Kidney epithelial cell (primary cell): ENCODE results near the gene CCDC106. TPM values are rescaled to one million over a fixed set of nuclear protein-coding genes. Genes with fewer than 3 reads are reported as not detected.

Experiments used
- DNase-seq: peaks from one replicate; pipeline ENCODE4 v3.0.0-alpha.2; 2010; ENCODE audit warnings: low read depth
- H3K27me3 ChIP-seq: 2 replicates; pipeline ENCODE4 v1.6.0; 2011; ENCODE audit warnings: low read length; ENCODE audit not compliant: control insufficient read depth, insufficient read depth
- H3K36me3 ChIP-seq: 2 replicates; pipeline ENCODE4 v1.5.1; 2011; ENCODE audit warnings: low read length; ENCODE audit not compliant: control insufficient read depth, insufficient read depth
- H3K4me3 ChIP-seq: 2 replicates; pipeline ENCODE4 v1.5.1; 2011; ENCODE audit warnings: low read depth, mild to moderate bottlenecking, control low read depth, low read length
- CTCF ChIP-seq: IDR thresholded peaks from 2 replicates; pipeline ENCODE4 v1.5.1; 2011; ENCODE audit warnings: mild to moderate bottlenecking, moderate library complexity, low read length, control low read depth, inconsistent platforms; ENCODE audit not compliant: insufficient read depth, poor library complexity, severe bottlenecking
- total RNA-seq: library from RNA; depleted of rRNA; stranded (reverse); fragments of >200 nt; gene quantifications from 2 replicates; pipeline ENCODE4 v1.2.3, GENCODE V29; 2015

Gene CCDC106
- total RNA-seq, 1 donor from 2014 or later, result 12.2 TPM

- TF ChIP-seq CTCF, result no peak
- H3K36me3 ChIP-seq, result peaks cover 6% of the 10 kb centered on the region
- DNase-seq, result no peak
Measured at GRCh38 chr19:55686311-55687050, 38.5 kb downstream of the CCDC106 start.

GRCh38 chr19:55687281-55688201, 39.5 kb downstream of the CCDC106 start:
- H3K4me3 ChIP-seq, result no peak overlapping the region
- no peaks in the 10 kb centered on the region for H3K27me3 ChIP-seq
- no peak for DNase-seq
- peaks cover 6% of the 10 kb centered on the region for H3K36me3 ChIP-seq
- TF ChIP-seq CTCF, result no peak

More at GRCh38 chr19:55686311-55687050, 38.5 kb downstream of the CCDC106 start:
- Histone ChIP-seq H3K27me3 (no peaks in the 10 kb centered on the region), H3K4me3 (no peak overlapping the region)

- TF ChIP-seq CTCF, result no peak
- Histone ChIP-seq H3K36me3 (peaks cover 6% of the 10 kb centered on the region), H3K27me3 (no peaks in the 10 kb centered on the region), H3K4me3 (no peak overlapping the region)
- DNase-seq, result no peak
Measured at GRCh38 chr19:55688422-55689218, 40.6 kb downstream of the CCDC106 start.

GRCh38 chr19:55689411-55690108, 41.5 kb downstream of the CCDC106 start:
- peaks cover 6% of the 10 kb centered on the region for H3K36me3 ChIP-seq
- DNase-seq, result no peak
- no peaks in the 10 kb centered on the region for H3K27me3 ChIP-seq
- TF ChIP-seq CTCF, result no peak
- H3K4me3 ChIP-seq, result no peak overlapping the region

GRCh38 chr19:55690109-55690768, 42.2 kb downstream of the CCDC106 start:
- DNase-seq, result no peak
- H3K4me3 ChIP-seq, result no peak overlapping the region
- H3K36me3 ChIP-seq, result peaks cover 6% of the 10 kb centered on the region
- no peaks in the 10 kb centered on the region for H3K27me3 ChIP-seq
- TF ChIP-seq CTCF, result no peak
